Mesendoderm (in vitro differentiated cells): ENCODE measurements around the gene ACKR2. TPM values are rescaled to one million over a fixed set of nuclear protein-coding genes. Genes with fewer than 3 reads are reported as not detected.

Experiments used
- DNase-seq: peaks from one replicate; pipeline ENCODE4 v3.0.0; 2013
- H2AK5ac ChIP-seq: 2 replicates; pipeline ENCODE4 v1.6.1; 2013; ENCODE audit warnings: low read length, inconsistent platforms
- H2BK120ac ChIP-seq: 2 replicates; pipeline ENCODE4 v1.6.1; 2013; ENCODE audit warnings: low read depth, mild to moderate bottlenecking, low read length, moderate library complexity, mixed read lengths
- H2BK15ac ChIP-seq: replicated peaks from 2 replicates; pipeline ENCODE4 v1.6.1; 2013; ENCODE audit warnings: low read depth, mild to moderate bottlenecking, moderate library complexity
- H2BK5ac ChIP-seq: 2 replicates; pipeline ENCODE4 v1.6.1; 2013; ENCODE audit warnings: low read length, inconsistent platforms
- H3K18ac ChIP-seq: 2 replicates; pipeline ENCODE4 v1.6.1; 2013; ENCODE audit warnings: mild to moderate bottlenecking, low read length, mixed read lengths
- H3K23ac ChIP-seq: one replicate; pipeline ENCODE4 v1.6.1; 2013; ENCODE audit warnings: low read length
- H3K27ac ChIP-seq: 2 replicates; pipeline ENCODE4 v1.5.1; 2013; ENCODE audit warnings: low read depth, mild to moderate bottlenecking, inconsistent platforms, low read length, moderate library complexity
- H3K27me3 ChIP-seq: 2 replicates; pipeline ENCODE4 v1.6.1; 2013; ENCODE audit warnings: low read length, control low read depth, mild to moderate bottlenecking, inconsistent platforms; ENCODE audit not compliant: insufficient read depth, poor library complexity
- H3K36me3 ChIP-seq: 2 replicates; pipeline ENCODE4 v1.6.1; 2013; ENCODE audit warnings: low read length, inconsistent platforms; ENCODE audit not compliant: control insufficient read depth, insufficient read depth
- H3K4ac ChIP-seq: one replicate; pipeline ENCODE4 v1.6.1; 2013; ENCODE audit warnings: low read depth, mild to moderate bottlenecking, low read length, moderate library complexity
- H3K4me1 ChIP-seq: 2 replicates; pipeline ENCODE4 v1.6.1; 2013; ENCODE audit warnings: low read depth, low read length, inconsistent platforms; ENCODE audit not compliant: control insufficient read depth
- H3K4me2 ChIP-seq: 2 replicates; pipeline ENCODE4 v1.6.1; 2013; ENCODE audit warnings: low read length
- H3K4me3 ChIP-seq: 2 replicates; pipeline ENCODE4 v1.5.1; 2013; ENCODE audit warnings: mild to moderate bottlenecking, low read length
- H3K56ac ChIP-seq: one replicate; pipeline ENCODE4 v1.6.1; 2013; ENCODE audit warnings: low read length
- H3K79me1 ChIP-seq: 2 replicates; pipeline ENCODE4 v1.6.1; 2013; ENCODE audit warnings: low read length, inconsistent platforms
- H3K79me2 ChIP-seq: 2 replicates; pipeline ENCODE4 v1.6.1; 2013; ENCODE audit warnings: mild to moderate bottlenecking, low read length; ENCODE audit not compliant: control insufficient read depth, insufficient read depth
- H3K9ac ChIP-seq: 2 replicates; pipeline ENCODE4 v1.6.1; 2013; ENCODE audit warnings: low read length, inconsistent platforms
- H4K5ac ChIP-seq: one replicate; pipeline ENCODE4 v1.6.1; 2013; ENCODE audit warnings: low read length
- H4K8ac ChIP-seq: one replicate; pipeline ENCODE4 v1.6.1; 2013; ENCODE audit warnings: low read depth, mild to moderate bottlenecking, control low read depth, low read length, moderate library complexity
- WGBS: extraction: QIAGEN DNeasy Blood & Tissue Kit; methylation state at CpG from one replicate; pipeline ENCODE4 v1.1.7; 2013; ENCODE audit warnings: low lambda C conversion rate, missing lambda C conversion rate; ENCODE audit not compliant: insufficient coverage; ENCODE audit errors: extremely low coverage; 5-methylcytosine and 5-hydroxymethylcytosine counted together
- polyA plus RNA-seq, 2 experiments: library from polyadenylated mRNA; stranded (reverse); fragments of 200-250 nt; gene quantifications; one replicate each; pipeline ENCODE4 v1.2.3, GENCODE V29; 2013

The ACKR2 gene
- 0.27 TPM for polyA plus RNA-seq (2013, experiment 1 of 2)
- polyA plus RNA-seq (2013, experiment 2 of 2) = 0.27 TPM

DNA sequence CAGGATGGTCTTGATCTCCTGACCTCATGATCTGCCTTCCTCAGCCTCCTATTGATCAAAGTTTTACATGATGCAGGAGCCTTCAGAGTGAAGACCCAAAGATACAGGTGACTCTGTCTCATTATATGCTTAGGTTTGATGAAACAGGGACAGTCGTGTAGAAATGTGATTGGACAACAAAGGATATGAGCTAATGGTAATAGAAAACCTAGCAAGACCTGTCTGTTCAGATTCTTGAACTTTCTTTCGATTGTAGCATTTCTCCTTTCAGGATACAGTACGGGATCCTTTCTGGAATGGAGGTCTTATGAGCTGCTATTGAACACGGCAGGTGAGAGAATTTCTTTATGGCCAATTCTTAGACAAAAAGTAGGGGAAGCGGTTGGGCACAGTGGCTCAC lies at the start of gene ACKR2:
ACKR2 (plus strand) TSS at position 244 of the 400 bp plus-strand sequence. CDS start 55,058 bp downstream, outside the sequence.
- no peak for DNase-seq
- H2BK15ac ChIP-seq = peak within 1 kb of the TSS; percentile 75
- no peak within 1 kb of the TSS for H2BK120ac ChIP-seq
- no peaks in the 10 kb centered on the region for H3K27me3 ChIP-seq
- no peak within 1 kb of the TSS for H2BK5ac ChIP-seq
- H3K79me1 ChIP-seq = no peaks in the 10 kb centered on the region
- WGBS = no CpG with 5 or more reads among the region's 5 CpGs
- H3K36me3 ChIP-seq = no peaks in the 10 kb centered on the region
- no peak within 1 kb of the TSS for H3K23ac ChIP-seq
- no peak within 1 kb of the TSS for H4K8ac ChIP-seq
- H2AK5ac ChIP-seq = no peak within 1 kb of the TSS
- H3K27ac ChIP-seq = no peak within 1 kb of the TSS
- H3K4ac ChIP-seq = no peak within 1 kb of the TSS
- no peak within 1 kb of the TSS for H3K18ac ChIP-seq
- H3K56ac ChIP-seq = no peak within 1 kb of the TSS
- peaks cover under 1% of the 10 kb centered on the region for H3K79me2 ChIP-seq
- H3K4me1 ChIP-seq = peaks cover 2% of the 10 kb centered on the region
- no peak within 1 kb of the TSS for H3K4me3 ChIP-seq
- no peak within 1 kb of the TSS for H4K5ac ChIP-seq
- H3K9ac ChIP-seq = no peak within 1 kb of the TSS
- H3K4me2 ChIP-seq = no peak within 1 kb of the TSS

GRCh38 chr3:42762046-42762724 lies 47.1 kb upstream of the ACKR2 start:
- Histone ChIP-seq H2BK120ac (no peak overlapping the region), H3K4me3 (no peak overlapping the region), H3K56ac (no peak overlapping the region), H2BK5ac (no peak overlapping the region), H3K23ac (no peak overlapping the region), H3K4me2 (no peak overlapping the region), H3K18ac (no peak overlapping the region), H4K5ac (no peak overlapping the region), H3K79me1 (no peaks in the 10 kb centered on the region), H3K27me3 (no peaks in the 10 kb centered on the region), H3K27ac (no peak overlapping the region), H3K9ac (no peak overlapping the region), H2AK5ac (no peak overlapping the region), H2BK15ac (no peak overlapping the region), H3K4me1 (no peaks in the 10 kb centered on the region), H3K4ac (no peak overlapping the region), H3K36me3 (no peaks in the 10 kb centered on the region), H4K8ac (no peak overlapping the region), H3K79me2 (no peaks in the 10 kb centered on the region)
- no CpG with 5 or more reads among the region's 6 CpGs for WGBS
- no peak for DNase-seq

GRCh38 chr3:42763021-42763420 lies 46.2 kb upstream of the ACKR2 start:
- H3K4me1 ChIP-seq = no peaks in the 10 kb centered on the region
- H2BK120ac ChIP-seq = no peak overlapping the region
- H3K27ac ChIP-seq = no peak overlapping the region
- no CpG with 5 or more reads among the region's 2 CpGs for WGBS
- no peak overlapping the region for H3K4ac ChIP-seq
- DNase-seq = no peak
- no peak overlapping the region for H2BK15ac ChIP-seq
- H2BK5ac ChIP-seq = no peak overlapping the region
- no peak overlapping the region for H4K5ac ChIP-seq
- no peak overlapping the region for H3K4me3 ChIP-seq
- no peak overlapping the region for H2AK5ac ChIP-seq
- H3K9ac ChIP-seq = no peak overlapping the region
- no peaks in the 10 kb centered on the region for H3K27me3 ChIP-seq
- no peaks in the 10 kb centered on the region for H3K79me1 ChIP-seq
- no peak overlapping the region for H3K56ac ChIP-seq
- no peak overlapping the region for H4K8ac ChIP-seq
- no peaks in the 10 kb centered on the region for H3K79me2 ChIP-seq
- H3K23ac ChIP-seq = no peak overlapping the region
- no peak overlapping the region for H3K18ac ChIP-seq
- H3K36me3 ChIP-seq = no peaks in the 10 kb centered on the region
- H3K4me2 ChIP-seq = no peak overlapping the region

DNA sequence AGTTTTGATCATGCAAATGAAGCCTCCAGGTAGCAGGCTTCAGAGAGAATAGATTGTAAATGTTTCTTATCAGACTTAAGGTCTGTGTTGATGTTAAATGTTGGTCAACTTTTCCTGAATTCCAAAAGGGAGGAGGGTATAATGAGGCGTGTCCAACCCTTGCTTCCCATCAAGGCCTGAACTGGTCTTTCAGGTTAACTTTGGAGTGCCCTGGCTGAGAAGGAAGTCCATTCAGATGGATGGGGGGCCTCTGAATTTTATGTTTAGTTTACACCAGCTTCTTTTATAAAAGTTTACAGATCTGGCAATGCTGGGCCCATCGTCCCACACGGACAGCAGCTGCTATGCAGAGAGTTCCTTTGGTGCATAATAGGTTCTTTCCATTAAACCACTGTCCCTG lies 45.1 kb upstream of the ACKR2 start:
- no peak overlapping the region for H4K8ac ChIP-seq
- no peak overlapping the region for H3K56ac ChIP-seq
- no peaks in the 10 kb centered on the region for H3K36me3 ChIP-seq
- DNase-seq = no peak
- no peaks in the 10 kb centered on the region for H3K79me2 ChIP-seq
- no peak overlapping the region for H3K4me3 ChIP-seq
- H3K9ac ChIP-seq = no peak overlapping the region
- H4K5ac ChIP-seq = no peak overlapping the region
- no peak overlapping the region for H3K4ac ChIP-seq
- H3K4me1 ChIP-seq = no peaks in the 10 kb centered on the region
- H3K4me2 ChIP-seq = no peak overlapping the region
- H3K79me1 ChIP-seq = no peaks in the 10 kb centered on the region
- H3K18ac ChIP-seq = no peak overlapping the region
- no peak overlapping the region for H3K27ac ChIP-seq
- no peak overlapping the region for H2BK120ac ChIP-seq
- H2AK5ac ChIP-seq = no peak overlapping the region
- H3K23ac ChIP-seq = no peak overlapping the region
- no CpG with 5 or more reads among the region's 3 CpGs for WGBS
- H2BK15ac ChIP-seq = no peak overlapping the region
- H2BK5ac ChIP-seq = no peak overlapping the region
- H3K27me3 ChIP-seq = no peaks in the 10 kb centered on the region

DNA sequence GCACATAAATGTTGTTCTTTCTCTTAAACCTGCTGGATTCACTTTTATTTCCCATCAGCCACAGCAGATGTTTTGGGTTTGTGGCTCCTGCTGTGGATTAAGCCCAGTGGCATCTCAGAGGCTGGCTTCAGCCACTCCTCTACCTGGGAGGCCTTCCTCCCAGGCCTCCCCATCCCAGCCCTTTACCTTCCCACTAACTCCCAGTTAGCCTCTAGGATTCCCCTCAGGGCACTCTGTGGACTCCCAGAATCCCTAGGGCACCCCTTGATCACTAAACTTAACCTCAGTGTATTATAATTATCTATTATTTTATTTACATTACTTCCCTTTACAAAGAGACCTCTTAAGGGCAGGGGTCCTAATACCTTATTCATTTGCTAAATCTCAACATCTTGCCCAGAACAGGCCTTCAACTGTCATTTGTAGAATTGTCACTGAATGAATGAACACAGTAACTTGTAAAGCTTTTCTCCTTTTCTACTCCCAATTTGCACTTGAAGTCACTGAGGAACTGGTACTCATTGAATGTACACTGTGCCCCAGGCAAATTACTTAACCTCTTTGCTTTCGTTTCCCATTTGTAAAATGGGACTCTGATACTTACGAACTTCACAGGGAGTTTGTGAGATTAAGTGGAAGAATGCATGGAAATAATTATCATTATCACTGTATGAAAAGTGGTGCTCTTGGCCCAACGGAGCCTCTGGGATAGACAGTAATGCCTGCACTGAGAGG lies 44.5 kb upstream of the ACKR2 start:
- no peaks in the 10 kb centered on the region for H3K36me3 ChIP-seq
- no peak overlapping the region for H3K18ac ChIP-seq
- H3K79me2 ChIP-seq = no peaks in the 10 kb centered on the region
- H3K23ac ChIP-seq = no peak overlapping the region
- no CpG with 5 or more reads among the region's 3 CpGs for WGBS
- H3K4me3 ChIP-seq = no peak overlapping the region
- no peak overlapping the region for H3K9ac ChIP-seq
- DNase-seq = no peak
- H2AK5ac ChIP-seq = no peak overlapping the region
- no peak overlapping the region for H2BK15ac ChIP-seq
- no peak overlapping the region for H4K8ac ChIP-seq
- H3K4me1 ChIP-seq = no peaks in the 10 kb centered on the region
- no peak overlapping the region for H4K5ac ChIP-seq
- no peaks in the 10 kb centered on the region for H3K79me1 ChIP-seq
- no peak overlapping the region for H2BK5ac ChIP-seq
- no peak overlapping the region for H2BK120ac ChIP-seq
- H3K27ac ChIP-seq = no peak overlapping the region
- H3K4ac ChIP-seq = no peak overlapping the region
- H3K27me3 ChIP-seq = no peaks in the 10 kb centered on the region
- H3K56ac ChIP-seq = no peak overlapping the region
- H3K4me2 ChIP-seq = no peak overlapping the region
